NCI-H446 (cell line): ENCODE data around the gene DLGAP1.

Experiments used
- DNase-seq, 2 experiments: peaks; one replicate each; lab custom pipeline; 2025; lab: John Stamatoyannopoulos, UW

Gene DLGAP1

GRCh38 chr18:3935305-3935704 lies 519.8 kb downstream of the DLGAP1 start:
- no peak for DNase-seq

- peak; percentile 79 to 95 for DNase-seq
Measured at GRCh38 chr18:3932276-3932675, 522.8 kb downstream of the DLGAP1 start.

- peak in 1 of 2 experiments; percentile 28 for DNase-seq
Measured at GRCh38 chr18:3931542-3932112, 523.5 kb downstream of the DLGAP1 start.

- peak; percentile 36 to 82 for DNase-seq
Measured at GRCh38 chr18:3931013-3931315, 524.1 kb downstream of the DLGAP1 start.

- peak in 1 of 2 experiments; percentile 36 for DNase-seq
Measured at GRCh38 chr18:3930126-3931012, 524.7 kb downstream of the DLGAP1 start.

- no peak for DNase-seq
Measured at GRCh38 chr18:3924455-3924854, 530.7 kb downstream of the DLGAP1 start.

- no peak for DNase-seq
Measured at GRCh38 chr18:3923750-3924149, 531.4 kb downstream of the DLGAP1 start.

GRCh38 chr18:3921826-3922225 lies 533.3 kb downstream of the DLGAP1 start:
- DNase-seq = no peak

GRCh38 chr18:3920832-3921231 lies 534.3 kb downstream of the DLGAP1 start:
- no peak for DNase-seq

GRCh38 chr18:3919396-3920061 lies 535.6 kb downstream of the DLGAP1 start:
- no peak for DNase-seq

GRCh38 chr18:3916082-3916481 lies 539.0 kb downstream of the DLGAP1 start:
- peak; percentile 32 to 73 for DNase-seq

- DNase-seq = no peak
Measured at GRCh38 chr18:3914833-3915610, 540.1 kb downstream of the DLGAP1 start.

- DNase-seq = no peak
Measured at GRCh38 chr18:3914109-3914508, 541.0 kb downstream of the DLGAP1 start.

- no peak for DNase-seq
Measured at GRCh38 chr18:3912705-3913104, 542.4 kb downstream of the DLGAP1 start.

GRCh38 chr18:3911413-3911812 lies 543.7 kb downstream of the DLGAP1 start:
- no peak for DNase-seq

- peak; percentile 22 to 66 for DNase-seq
Measured at GRCh38 chr18:3910512-3910911, 544.6 kb downstream of the DLGAP1 start.

GRCh38 chr18:3907955-3908354 lies 547.2 kb downstream of the DLGAP1 start:
- no peak for DNase-seq

GRCh38 chr18:3906116-3906750 lies 548.9 kb downstream of the DLGAP1 start:
- DNase-seq = no peak

GRCh38 chr18:3903337-3903736 lies 551.8 kb downstream of the DLGAP1 start:
- no peak for DNase-seq

- DNase-seq = no peak
Measured at GRCh38 chr18:3902676-3903075, 552.4 kb downstream of the DLGAP1 start.

GRCh38 chr18:3901811-3902210 lies 553.3 kb downstream of the DLGAP1 start:
- DNase-seq = no peak

- no peak for DNase-seq
Measured at GRCh38 chr18:3901042-3901441, 554.1 kb downstream of the DLGAP1 start.
